ENCODE data around the gene GNG2. TPM values are rescaled to one million over a fixed set of nuclear protein-coding genes. Genes with fewer than 3 reads are reported as not detected.

The GNG2 gene
- total and polyA plus RNA-seq, 10 of the 15 experiments (the other 5 are each of a cell fraction or from before 2014, with no cell fraction given): 31.6 to 114 (median 66.4) TPM

- peak overlapping the region; percentile 69 for H3K27ac ChIP-seq (ENCODE audit: control insufficient read depth, insufficient read depth)
- H3K79me2 ChIP-seq (ENCODE audit: control insufficient read depth, insufficient read depth, low read length): peaks cover 84% of the 10 kb centered on the region
- H4K20me1 ChIP-seq (ENCODE audit: control insufficient read depth, insufficient read depth): no peaks in the 10 kb centered on the region
- peak overlapping the region; percentile 49 for H3K4me2 ChIP-seq (ENCODE audit: control insufficient read depth, insufficient read depth)
- CTCF ChIA-PET: interaction anchor here (0.6 to 4.9 kb wide), 8 partner anchors 8 to 125 kb away, joined by 3 to 24 read pairs (median 5); no protein-coding TSS in a partner anchor
- no peak for DNase-seq (ENCODE audit: low read depth, low spot score)
- intact Hi-C loops (cut with micrococcal nuclease; ENCODE audit: unreplicated experiment): loop anchor here (5.0 kb wide), 1 partner anchor 38 kb away; no protein-coding TSS in a partner anchor
- WGBS (ENCODE audit: insufficient coverage, insufficient replicate concordance, low lambda C conversion rate, missing lambda C conversion rate): 15% methylated on average over 9 of the region's 9 CpGs
- no peaks in the 10 kb centered on the region for H3K9me3 ChIP-seq (replicated peaks; ENCODE audit: control insufficient read depth, insufficient read depth, low read length)
- H3K9ac ChIP-seq (ENCODE audit: control insufficient read depth, insufficient read depth, low read length): no peak overlapping the region
- H3K36me3 ChIP-seq (ENCODE audit: control insufficient read depth in 2 of 2, insufficient read depth in 2 of 2, low read length in 1 of 2): no peaks in the 10 kb centered on the region
- in situ Hi-C loops (cut with MboI): no loop called here
- no TSS peak for BruUV-seq (replicated peaks)
- SMC1A ChIA-PET (ENCODE audit: uncharacterized antibody, unreplicated experiment): interaction anchor here (0.9 to 14.5 kb wide), 10 partner anchors 9 to 109 kb away, joined by 3 to 254 read pairs (median 6); partner anchors contain the start of gene GNG2
- H3K27me3 ChIP-seq (replicated peaks in 1 of 2; ENCODE audit: control insufficient read depth in 2 of 2, insufficient read depth in 2 of 2, low read length in 1 of 2): no peaks in the 10 kb centered on the region
- H2AFZ ChIP-seq (ENCODE audit: control insufficient read depth, low read depth, low read length): no peak overlapping the region; the same call in none of the 2 replicates
- peak; percentile 24 for ATAC-seq
- no peak for FAIRE-seq
- peaks cover 66% of the 10 kb centered on the region for H3K4me1 ChIP-seq (ENCODE audit: control insufficient read depth, insufficient read depth, low read length)
- RAD21 ChIA-PET (ENCODE audit: unreplicated experiment): interaction anchor here (1.1 to 15.9 kb wide), 5 partner anchors 9 to 109 kb away, joined by 3 to 197 read pairs (median 14); partner anchors contain the start of gene GNG2
- POLR2A ChIA-PET: interaction anchor here (0.8 to 4.7 kb wide), 6 partner anchors 9 to 20 kb away, joined by 3 to 28 read pairs (median 4); partner anchors contain the start of gene GNG2
- peak overlapping the region; percentile 17; the same call in 1 of the 2 replicates for H3K4me3 ChIP-seq
- TF ChIP-seq FOS (IDR thresholded peaks at IDR 0.05; ENCODE audit: borderline replicate concordance, extremely low read depth, insufficient read length) (no peak), ZBTB4 (CRISPR knock-in tag; IDR thresholded peaks at IDR 0.05) (no peak), STAT3 (IDR thresholded peaks at IDR 0.05; ENCODE audit: low read depth, low read length) (no peak), SMARCA5 (IDR thresholded peaks at IDR 0.05) (0 out of 2 replicates have a peak, but pooled peaks have one; percentile 28), BCL3 (IDR thresholded peaks at IDR 0.05; ENCODE audit: borderline replicate concordance, insufficient read depth, low read depth, low read length, poor library complexity, severe bottlenecking) (no peak), IRF5 (IDR thresholded peaks at IDR 0.05; ENCODE audit: borderline replicate concordance) (no peak), POU2F2 (IDR thresholded peaks at IDR 0.05; ENCODE audit: borderline replicate concordance, low read depth, low read length) (0 out of 3 replicates have a peak, but pooled peaks have one; percentile 13), ATF2 (IDR thresholded peaks at IDR 0.05; ENCODE audit: low read length) (no peak), RB1 (IDR thresholded peaks at IDR 0.05; ENCODE audit: borderline replicate concordance) (no peak), YY1 (IDR thresholded peaks at IDR 0.05; ENCODE audit: low read depth, low read length) (0 out of 2 replicates have a peak, but pooled peaks have one; percentile 19), ZBTB33 (IDR thresholded peaks at IDR 0.05) (no peak), JUNB (IDR thresholded peaks at IDR 0.05) (peak; percentile 22; the same call in 1 of the 2 replicates)
These were observed 9.1 kb downstream of the GNG2 start for GRCh38 chr14:51869411-51870100.
